Spleen (tissue), 11 donors: ENCODE data around the gene VMO1. TPM values are rescaled to one million over a fixed set of nuclear protein-coding genes. Genes with fewer than 3 reads are reported as not detected.

Source experiments
- DNase-seq: peaks from one replicate; pipeline ENCODE4 v3.0.0-alpha.2; 2020
- H3K27ac ChIP-seq, 8 donors: fragments of 200-600 bp; sonication (generic) in 7 of 8; 1 replicate in 4 of 8; 2 replicates in 4 of 8; pipeline versions ENCODE4 v1.5.0 to v1.8.0; 2016 to 2021; ENCODE audit warnings: inconsistent platforms in 4 of 8, mild to moderate bottlenecking in 4 of 8, moderate library complexity in 1 of 8
- H3K27me3 ChIP-seq, 7 donors: fragments of 200-600 bp; sonication (generic) in 6 of 7; replicated peaks in 1 of 7; 1 replicate in 4 of 7; 2 replicates in 3 of 7; pipeline versions ENCODE4 v1.5.0 to v1.8.0; 2016 to 2021; ENCODE audit warnings: inconsistent platforms in 3 of 7, mild to moderate bottlenecking in 1 of 7
- H3K36me3 ChIP-seq, 6 donors: fragments of 200-600 bp; sonication (generic) in 5 of 6; 1 replicate in 4 of 6; 2 replicates in 2 of 6; pipeline versions ENCODE4 v1.5.0 to v1.8.0; 2016 to 2021; ENCODE audit warnings: inconsistent platforms in 2 of 6
- H3K4me1 ChIP-seq, 6 donors: fragments of 200-600 bp; sonication (generic) in 5 of 6; 1 replicate in 3 of 6; 2 replicates in 3 of 6; pipeline versions ENCODE4 v1.5.0 to v1.8.0; 2016 to 2021; ENCODE audit warnings: inconsistent platforms in 3 of 6
- H3K4me3 ChIP-seq, 8 donors: fragments of 200-600 bp; sonication (generic) in 7 of 8; 1 replicate in 4 of 8; 2 replicates in 4 of 8; pipeline versions ENCODE4 v1.5.0 to v1.8.0; 2016 to 2021; ENCODE audit warnings: inconsistent platforms in 4 of 8, mild to moderate bottlenecking in 4 of 8, moderate library complexity in 2 of 8
- H3K9me3 ChIP-seq, 8 donors: fragments of 200-600 bp; sonication (generic) in 7 of 8; 1 replicate in 4 of 8; 2 replicates in 4 of 8; pipeline versions ENCODE4 v1.5.0 to v1.8.0; 2016 to 2021; ENCODE audit warnings: inconsistent platforms in 4 of 8
- CTCF ChIP-seq, 11 experiments: fragments of 200-600 bp in 7 of 11; fragments of 450-650 bp in 4 of 11; sonication (generic) in 4 of 11; IDR thresholded peaks in 8 of 11; conservative IDR thresholded peaks in 3 of 11; 1 replicate in 7 of 11; 2 replicates in 4 of 11; pipeline versions ENCODE4 v1.4.0 to v1.8.0; 2016 to 2021; ENCODE audit warnings: antibody characterized with exemption in 11 of 11, inconsistent platforms in 4 of 11, mild to moderate bottlenecking in 1 of 11
- POLR2A ChIP-seq, 3 donors: fragments of 450-650 bp; IDR thresholded peaks; one replicate each; pipeline ENCODE4 v1.5.1; 2017; ENCODE audit warnings: antibody characterized with exemption in 3 of 3, mild to moderate bottlenecking in 1 of 3
- POLR2AphosphoS5 ChIP-seq, 3 donors: sonication (generic); formaldehyde crosslinking; IDR thresholded peaks; one replicate each; pipeline ENCODE4 v1.5.1; 2017; ENCODE audit warnings: antibody characterized with exemption in 3 of 3
- WGBS, 5 donors: extraction: QIAGEN DNeasy Blood & Tissue Kit in 3 of 5; methylation state at CpG; one replicate each; pipeline versions ENCODE4 v1.1.5 to v1.1.7; 2013 to 2018; 5-methylcytosine and 5-hydroxymethylcytosine counted together
- intact Hi-C: fragments of 100-400 bp; cut with DNase I; formaldehyde crosslinking; loops from one replicate; pipeline ENCODE4 v1.15.0; 2023; ENCODE audit warnings: low total_unique reads
- polyA plus RNA-seq, 3 donors: library from polyadenylated mRNA; stranded (reverse); fragments of 200-250 nt; gene quantifications; one replicate each; pipeline ENCODE4 v1.2.1, GENCODE V29; 2013
- total RNA-seq, 7 donors: library from RNA; depleted of rRNA in 3 of 7; stranded (reverse); fragments of >200 nt in 3 of 7; fragmentation: NEBNext Ultra II Directional in 4 of 7; extraction: Animal tissue kit (Norgen Biotek cat#: 25700) in 4 of 7; gene quantifications; one replicate each; pipeline versions ENCODE4 v1.1.0 to v1.2.1, GENCODE V29; 2016 to 2021
- donor health status: healthy with polysubstance abuse.
- donor health status: DM: no; HTN: no; CAD: no; lungs with moderate emphysema.
- donor health status: DM: no; HTN: no; CAD: no.
- donor health status: Bipolar disorder and iron deficiency.
- donor health status: healthy.
- donor health status: DM: no; HTN: no; CAD: no.
- donor health status: DM: yes; HTN: yes; CAD: no.

Gene VMO1
- total and polyA plus RNA-seq, 10 donors: 5.0 to 74.3 (median 12.0) TPM

GRCh38 chr17:4802228-4802627 lies 16.1 kb upstream of the VMO1 start, which contains the start of gene C17orf114:
TSS of gene C17orf114 (minus strand) at chr17:4802328.
- H3K4me3 ChIP-seq: no peak within 1 kb of the TSS
- no peaks in the 10 kb centered on the region for H3K27me3 ChIP-seq
- 83 to 92% (median 85%) methylated on average over 9 of the region's 9 CpGs for WGBS, 5 donors
- no peak for DNase-seq
- H3K4me1 ChIP-seq: peaks cover 0 to 20% (median 11%) of the 10 kb centered on the region in 6 donors
- peaks cover 0 to 31% (median 22%) of the 10 kb centered on the region in 6 donors for H3K36me3 ChIP-seq
- no peak within 1 kb of the TSS for H3K27ac ChIP-seq
- intact Hi-C loops: no loop called here
- H3K9me3 ChIP-seq: no peaks in the 10 kb centered on the region
- no peak for TF ChIP-seq POLR2AphosphoS5 (IDR thresholded peaks at IDR 0.05)
- no peak for TF ChIP-seq POLR2A (IDR thresholded peaks at IDR 0.05)
- TF ChIP-seq CTCF (IDR thresholded peaks at IDR 0.05 in 8 of 11, conservative IDR thresholded peaks at IDR 0.05 in 3 of 11): no peak

- no peak for DNase-seq
- 72 to 88% (median 83%) methylated on average over 10 of the region's 10 CpGs for WGBS, 5 donors
Measured at GRCh38 chr17:4800462-4801196, 14.5 kb upstream of the VMO1 start.

GRCh38 chr17:4796552-4796920 lies 10.4 kb upstream of the VMO1 start:
- no peaks in the 10 kb centered on the region for H3K27me3 ChIP-seq
- no peak for DNase-seq
- H3K4me3 ChIP-seq: peak overlapping the region; percentile 39 to 95 (median 78)
- H3K9me3 ChIP-seq: no peaks in the 10 kb centered on the region
- peak overlapping the region; percentile 30 to 89 (median 83) for H3K27ac ChIP-seq
- peaks cover 0 to 34% (median 22%) of the 10 kb centered on the region in 6 donors for H3K36me3 ChIP-seq
- intact Hi-C loops: loop anchor here (10.0 kb wide), 1 partner anchor 82 kb away; the partner anchor contains the start of gene ARRB2
- TF ChIP-seq POLR2A (IDR thresholded peaks at IDR 0.05) (no peak), POLR2AphosphoS5 (IDR thresholded peaks at IDR 0.05) (no peak), CTCF (IDR thresholded peaks at IDR 0.05 in 8 of 11, conservative IDR thresholded peaks at IDR 0.05 in 3 of 11) (no peak)
- H3K4me1 ChIP-seq: peaks cover 8 to 26% (median 20%) of the 10 kb centered on the region in 6 donors
- WGBS, 5 donors: 0 to 4% (median 2%) methylated on average over 7 of the region's 7 CpGs

More at GRCh38 chr17:4800462-4801196, 14.5 kb upstream of the VMO1 start:
- intact Hi-C loops: no loop called here
- Histone ChIP-seq H3K36me3 (peaks cover 0 to 34% (median 22%) of the 10 kb centered on the region in 6 donors), H3K9me3 (no peaks in the 10 kb centered on the region), H3K27ac (no peak overlapping the region), H3K4me1 (peaks cover 8 to 23% (median 16%) of the 10 kb centered on the region in 6 donors), H3K4me3 (no peak overlapping the region), H3K27me3 (no peaks in the 10 kb centered on the region)
- TF ChIP-seq POLR2A (IDR thresholded peaks at IDR 0.05): no peak

GRCh38 chr17:4795168-4795567 lies 9.0 kb upstream of the VMO1 start:
- peak overlapping the region in 2 of 8 donors; percentile 76 to 84 for H3K4me3 ChIP-seq
- H3K27ac ChIP-seq: peak overlapping the region in 6 of 8 donors; percentile 82 to 89 (median 84)

More at GRCh38 chr17:4795168-4795567, 9.0 kb upstream of the VMO1 start:
- WGBS, 5 donors: 97 to 100% (median 100%) methylated on average over 1 of the region's 1 CpG
- Histone ChIP-seq H3K36me3 (peaks cover 0 to 32% (median 22%) of the 10 kb centered on the region in 6 donors), H3K27me3 (no peaks in the 10 kb centered on the region), H3K9me3 (no peaks in the 10 kb centered on the region), H3K4me1 (peaks cover 11 to 37% (median 26%) of the 10 kb centered on the region in 6 donors)
- TF ChIP-seq POLR2AphosphoS5 (IDR thresholded peaks at IDR 0.05) (no peak), CTCF (IDR thresholded peaks at IDR 0.05 in 8 of 11, conservative IDR thresholded peaks at IDR 0.05 in 3 of 11) (no peak), POLR2A (IDR thresholded peaks at IDR 0.05) (no peak)
- DNase-seq: no peak
- intact Hi-C loops: loop anchor here (10.0 kb wide), 1 partner anchor 80 kb away; the partner anchor contains the start of gene ARRB2
